Mesodermal cell (in vitro differentiated cells): Measurements from ENCODE around the gene KY.

Experiments
- H3K27ac ChIP-seq: 2 replicates; pipeline ENCODE4 v1.7.0; 2013; ENCODE audit warnings: mild to moderate bottlenecking, low read depth, low read length, moderate library complexity; ENCODE audit not compliant: severe bottlenecking
- H3K36me3 ChIP-seq: 2 replicates; pipeline ENCODE4 v1.7.1; 2013; ENCODE audit warnings: mild to moderate bottlenecking, low read length, moderate library complexity; ENCODE audit not compliant: control insufficient read depth, insufficient read depth
- H3K4me1 ChIP-seq: one replicate; pipeline ENCODE4 v1.7.1; 2013; ENCODE audit warnings: mild to moderate bottlenecking, low read length; ENCODE audit not compliant: insufficient read depth, control insufficient read depth, poor library complexity, severe bottlenecking
- H3K4me3 ChIP-seq: 2 replicates; pipeline ENCODE4 v1.7.0; 2013; ENCODE audit warnings: low read length, control low read depth, mild to moderate bottlenecking; ENCODE audit not compliant: insufficient read depth, poor library complexity, severe bottlenecking; ENCODE audit errors: extremely low read depth
- H3K9me3 ChIP-seq: 2 replicates; pipeline ENCODE4 v1.7.1; 2013; ENCODE audit warnings: mild to moderate bottlenecking, low read length, moderate library complexity; ENCODE audit not compliant: control insufficient read depth
- WGBS, 2 experiments: methylation state at CpG; one replicate each; pipeline ENCODE4 v1.1.5; 2013; ENCODE audit warnings: missing lambda C conversion rate in 2 of 2; ENCODE audit not compliant: insufficient coverage in 2 of 2; 5-methylcytosine and 5-hydroxymethylcytosine counted together

Gene KY

GRCh38 chr3:134654031-134654430 is 3.2 kb upstream of the KY start:
- H3K36me3 ChIP-seq = no peaks in the 10 kb centered on the region
- H3K4me1 ChIP-seq = peaks cover 8% of the 10 kb centered on the region
- no peaks in the 10 kb centered on the region for H3K9me3 ChIP-seq
- no peak overlapping the region for H3K27ac ChIP-seq
- 80% methylated on average over 1 of the region's 1 CpG; no CpG with 5 or more reads in 1 of the 2 experiments for WGBS, 2 experiments
- H3K4me3 ChIP-seq = no peak overlapping the region

GRCh38 chr3:134652886-134653630 is 2.2 kb upstream of the KY start:
- peaks cover 8% of the 10 kb centered on the region for H3K4me1 ChIP-seq
- no peak overlapping the region for H3K27ac ChIP-seq
- no peaks in the 10 kb centered on the region for H3K9me3 ChIP-seq
- no peaks in the 10 kb centered on the region for H3K36me3 ChIP-seq
- no peak overlapping the region for H3K4me3 ChIP-seq
- WGBS, 2 experiments = 90% methylated on average over 6 of the region's 7 CpGs

- no peaks in the 10 kb centered on the region for H3K9me3 ChIP-seq
- WGBS, 2 experiments = 80% methylated on average over 1 of the region's 7 CpGs; no CpG with 5 or more reads in 1 of the 2 experiments
- no peak overlapping the region for H3K4me3 ChIP-seq
- no peak overlapping the region for H3K27ac ChIP-seq
- H3K4me1 ChIP-seq = peaks cover 8% of the 10 kb centered on the region
- no peaks in the 10 kb centered on the region for H3K36me3 ChIP-seq
Observed at GRCh38 chr3:134652409-134652831, 1.6 kb upstream of the KY start.

- WGBS, 2 experiments = 17 to 23% methylated on average over 13 to 16 of the region's 17 CpGs
- Histone ChIP-seq H3K9me3 (no peaks in the 10 kb centered on the region), H3K27ac (no peak overlapping the region), H3K4me1 (peaks cover 8% of the 10 kb centered on the region), H3K36me3 (no peaks in the 10 kb centered on the region), H3K4me3 (peak overlapping the region; percentile 33)
Observed at GRCh38 chr3:134651347-134652041, 672 bp upstream of the KY start.

GRCh38 chr3:134649106-134649705 is 1.6 kb downstream of the KY start:
- Histone ChIP-seq H3K36me3 (no peaks in the 10 kb centered on the region), H3K27ac (no peak overlapping the region), H3K4me3 (no peak overlapping the region), H3K4me1 (peaks cover 8% of the 10 kb centered on the region), H3K9me3 (no peaks in the 10 kb centered on the region)
- WGBS, 2 experiments = 76 to 94% methylated on average over 4 to 6 of the region's 7 CpGs

GRCh38 chr3:134647902-134648760 is 2.7 kb downstream of the KY start:
- Histone ChIP-seq H3K4me3 (no peak overlapping the region), H3K9me3 (no peaks in the 10 kb centered on the region), H3K36me3 (no peaks in the 10 kb centered on the region), H3K27ac (no peak overlapping the region), H3K4me1 (peaks cover 8% of the 10 kb centered on the region)
- 87% methylated on average over 13 to 15 of the region's 15 CpGs for WGBS, 2 experiments

GRCh38 chr3:134646086-134646485 is 4.7 kb downstream of the KY start:
- no peak overlapping the region for H3K4me3 ChIP-seq
- peaks cover 5% of the 10 kb centered on the region for H3K4me1 ChIP-seq
- H3K36me3 ChIP-seq = no peaks in the 10 kb centered on the region
- 80% methylated on average over 1 of the region's 1 CpG; no CpG with 5 or more reads in 1 of the 2 experiments for WGBS, 2 experiments
- H3K27ac ChIP-seq = no peak overlapping the region
- H3K9me3 ChIP-seq = no peaks in the 10 kb centered on the region

GRCh38 chr3:134645515-134645914 is 5.3 kb downstream of the KY start:
- WGBS, 2 experiments = 89 to 100% methylated on average over 2 to 3 of the region's 5 CpGs

GRCh38 chr3:134644731-134645514 is 5.9 kb downstream of the KY start:
- no peak overlapping the region for H3K27ac ChIP-seq
- no peak overlapping the region for H3K4me3 ChIP-seq
- no peaks in the 10 kb centered on the region for H3K36me3 ChIP-seq
- WGBS, 2 experiments = 86 to 93% methylated on average over 7 to 8 of the region's 11 CpGs
- H3K4me1 ChIP-seq = peaks cover 2% of the 10 kb centered on the region
- H3K9me3 ChIP-seq = no peaks in the 10 kb centered on the region

More at GRCh38 chr3:134645515-134645914, 5.3 kb downstream of the KY start:
- H3K9me3 ChIP-seq = no peaks in the 10 kb centered on the region
- peaks cover 5% of the 10 kb centered on the region for H3K4me1 ChIP-seq
- no peak overlapping the region for H3K27ac ChIP-seq
- H3K36me3 ChIP-seq = no peaks in the 10 kb centered on the region
- H3K4me3 ChIP-seq = no peak overlapping the region
